NCI-H146 (cell line): ENCODE measurements around the gene MXRA5.
"Not testable (repeated sequence)": the region's sequence is repeated elsewhere in the genome, so short reads cannot be mapped to it uniquely, and the experiment has no call there.

ENCODE experiments used
- DNase-seq: peaks from one replicate; lab custom pipeline; 2025; lab: John Stamatoyannopoulos, UW

MXRA5 gene

DNA sequence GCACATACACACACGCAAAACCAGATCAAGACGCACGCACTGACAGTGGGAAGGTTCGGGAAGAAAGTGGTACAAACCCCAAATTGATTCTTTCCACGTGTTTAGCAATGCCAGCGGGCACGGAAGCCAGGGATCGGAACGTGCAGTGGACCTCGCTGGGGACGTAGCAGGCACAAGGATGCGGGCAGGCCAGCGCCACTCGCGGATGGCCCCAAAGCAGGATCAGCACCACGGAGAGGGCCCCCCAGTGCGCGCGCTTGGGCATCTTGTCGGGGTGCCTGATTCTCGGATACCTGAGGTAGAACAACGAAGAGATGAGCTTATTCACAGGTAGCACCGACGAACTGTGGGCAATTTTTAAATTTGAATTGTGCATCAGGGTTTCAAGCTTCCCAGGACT, 2.9 kb downstream of the MXRA5 start:
- DNase-seq: not testable (repeated sequence)

DNA sequence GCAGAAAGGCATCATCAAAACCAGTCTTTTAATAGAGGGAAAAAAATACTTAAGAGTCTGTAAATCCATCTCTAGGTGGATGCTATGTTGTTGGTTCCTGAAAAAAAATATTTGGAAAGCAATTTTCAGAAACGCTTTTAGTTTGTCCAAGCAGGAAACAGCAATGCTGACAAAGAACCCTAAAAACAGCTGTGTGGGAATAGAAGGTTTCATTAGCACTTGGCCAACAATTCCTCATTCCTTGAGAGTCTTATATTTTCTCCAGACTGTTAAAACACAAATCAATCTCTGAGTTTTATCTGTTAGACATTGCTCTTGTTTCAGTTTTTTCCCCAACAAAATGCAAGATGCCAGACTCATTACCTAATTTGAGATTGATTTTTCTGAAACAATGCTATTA, 6.4 kb downstream of the MXRA5 start:
- no peak for DNase-seq

DNA sequence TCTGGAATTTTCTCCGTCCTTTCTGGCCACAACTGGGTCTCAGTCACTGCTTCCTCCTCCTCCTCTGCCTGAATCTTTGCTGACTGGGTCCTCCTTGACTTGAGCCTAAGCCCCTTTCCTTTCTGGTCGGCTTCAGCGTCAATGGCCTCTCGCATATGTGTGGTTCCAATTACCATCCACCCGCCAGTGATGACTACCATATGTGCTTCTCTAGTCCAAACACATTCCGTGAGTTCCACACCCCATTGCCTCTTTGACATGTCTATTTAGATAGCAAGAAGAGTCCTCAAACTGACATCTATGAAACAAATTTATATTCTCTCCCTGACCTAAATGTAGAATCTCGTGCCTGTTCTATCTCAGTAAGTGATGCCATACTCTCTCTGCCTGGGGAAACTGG, 19.8 kb downstream of the MXRA5 start:
- no peak for DNase-seq

DNA sequence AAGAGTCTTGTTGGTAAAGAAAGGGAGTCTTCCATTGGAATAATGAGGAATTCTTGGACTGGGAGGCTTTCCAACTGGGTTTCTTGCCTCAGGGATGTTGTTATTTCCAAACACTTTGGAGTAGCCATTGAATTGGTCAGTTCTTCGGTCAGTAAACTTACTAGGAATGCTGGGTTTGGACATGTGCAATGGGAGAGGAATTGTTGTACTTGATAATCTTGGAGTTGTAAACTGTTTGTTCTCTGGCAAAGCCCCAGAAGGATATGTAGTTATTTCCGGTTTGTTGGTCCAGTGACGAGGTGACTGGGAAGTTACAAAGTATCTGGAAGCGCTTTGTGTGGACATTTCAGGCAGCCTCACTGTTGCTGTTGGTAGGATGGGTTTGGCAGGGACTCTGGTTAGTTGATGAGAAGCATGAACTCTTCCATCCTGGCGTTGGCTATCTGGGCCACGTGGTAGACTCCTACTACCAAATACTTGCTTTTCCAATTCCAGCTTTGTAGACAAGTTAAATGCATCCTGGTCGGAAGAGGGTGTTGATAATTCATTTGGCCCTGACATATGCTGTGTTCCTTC, 25.9 kb downstream of the MXRA5 start:
- no peak for DNase-seq

DNA sequence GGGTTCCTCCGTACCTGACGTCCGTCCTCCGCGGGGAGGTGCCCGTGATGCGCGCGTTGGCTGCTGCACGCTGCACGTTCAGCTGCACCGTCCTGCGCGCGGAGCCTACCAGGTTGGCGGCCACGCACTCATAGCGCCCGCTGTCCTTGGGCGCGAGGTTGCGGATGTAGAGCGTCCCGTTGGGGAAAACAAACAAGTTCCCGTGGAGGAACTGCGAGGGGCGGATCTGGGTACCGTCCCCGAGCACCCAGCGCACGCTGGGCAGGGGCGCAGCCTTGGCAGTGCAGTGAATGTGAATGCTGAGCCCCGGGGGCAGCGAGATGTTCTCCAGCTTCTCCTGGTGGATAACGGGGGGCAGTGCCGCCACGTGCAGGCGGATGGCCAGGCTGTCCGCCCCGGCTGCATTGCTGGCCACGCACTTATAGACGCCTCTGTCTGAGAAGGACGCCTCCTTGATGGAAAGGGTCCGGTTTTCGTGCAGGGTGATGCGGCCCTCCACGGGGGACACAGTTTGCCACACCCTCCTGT, 29.2 kb downstream of the MXRA5 start:
- no peak for DNase-seq

DNA sequence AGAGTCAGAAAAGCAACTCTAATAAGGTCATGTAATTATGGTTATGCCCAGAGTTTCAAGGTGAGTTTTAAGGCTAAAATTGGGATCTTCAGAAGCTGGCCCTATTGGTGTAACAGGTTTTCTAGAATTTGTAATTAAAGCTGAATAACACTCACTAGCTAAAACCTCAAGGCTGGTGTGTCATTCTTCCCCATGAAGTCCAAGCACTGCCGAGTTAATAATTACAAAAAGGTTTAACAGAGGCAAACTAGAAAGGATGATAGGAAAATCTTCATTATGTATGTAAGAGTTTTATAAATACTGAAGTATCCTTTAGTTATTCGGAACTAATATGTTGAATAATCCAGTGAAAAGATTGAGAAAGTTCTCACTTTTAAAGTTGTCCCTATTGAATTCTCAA, 34.3 kb downstream of the MXRA5 start:
- DNase-seq: no peak

DNA sequence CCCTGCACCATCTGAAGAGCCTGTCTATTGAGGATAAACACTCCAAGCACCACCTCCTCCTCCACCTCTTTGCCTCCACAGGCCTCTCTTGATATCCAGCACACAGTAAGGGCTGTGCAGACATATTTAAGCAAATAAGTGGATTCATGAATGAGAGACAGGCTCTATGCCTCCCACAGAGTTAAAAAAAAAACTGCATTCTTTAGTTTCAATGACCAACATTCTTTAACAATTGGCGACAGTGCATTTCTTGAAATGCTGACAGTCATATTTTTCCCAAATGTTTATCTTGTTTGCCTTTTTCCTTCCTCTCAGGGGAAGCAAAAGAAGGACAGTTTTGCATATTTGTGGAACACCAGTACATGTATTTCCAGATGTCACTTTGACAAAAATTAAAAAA, 38.6 kb downstream of the MXRA5 start:
- no peak for DNase-seq

DNA sequence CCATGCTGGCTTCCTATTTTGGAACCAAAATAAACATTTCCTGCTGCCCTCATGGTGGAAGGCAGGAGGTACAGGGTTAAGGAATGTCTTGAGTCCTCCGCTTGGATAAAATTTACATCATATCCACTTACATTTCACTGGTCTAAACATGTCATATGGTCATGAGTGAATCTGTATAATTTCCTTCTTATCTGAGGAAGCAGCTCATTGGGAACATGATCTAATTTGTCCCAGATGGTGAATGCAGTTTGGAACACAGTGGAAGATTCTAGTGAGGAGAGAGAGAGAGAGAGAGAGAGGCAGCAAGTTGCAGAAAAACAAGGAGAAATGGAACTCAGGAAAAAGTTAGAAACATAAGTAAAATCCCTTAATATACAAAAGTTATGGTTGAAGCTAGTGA, 46.8 kb downstream of the MXRA5 start:
- DNase-seq: no peak

DNA sequence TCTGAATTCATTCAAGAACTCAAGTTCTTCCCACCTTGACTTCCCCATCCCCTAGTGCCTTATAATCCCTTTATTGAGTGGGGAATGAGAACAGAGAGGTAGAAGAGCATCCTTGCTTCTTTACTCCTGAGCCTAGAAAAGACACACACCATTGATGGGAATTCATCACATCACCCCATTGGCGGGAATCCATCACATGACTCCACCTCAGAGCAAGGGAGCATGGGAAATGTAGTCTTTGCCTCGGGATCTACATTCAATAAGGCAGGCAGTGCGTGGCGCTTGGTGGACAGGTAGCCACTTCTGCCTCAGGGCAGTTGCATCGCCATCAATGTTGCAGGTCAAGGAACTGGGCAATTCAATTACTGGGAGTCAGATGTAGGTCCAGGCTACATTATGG, 50.7 kb downstream of the MXRA5 start:
- no peak for DNase-seq

DNA sequence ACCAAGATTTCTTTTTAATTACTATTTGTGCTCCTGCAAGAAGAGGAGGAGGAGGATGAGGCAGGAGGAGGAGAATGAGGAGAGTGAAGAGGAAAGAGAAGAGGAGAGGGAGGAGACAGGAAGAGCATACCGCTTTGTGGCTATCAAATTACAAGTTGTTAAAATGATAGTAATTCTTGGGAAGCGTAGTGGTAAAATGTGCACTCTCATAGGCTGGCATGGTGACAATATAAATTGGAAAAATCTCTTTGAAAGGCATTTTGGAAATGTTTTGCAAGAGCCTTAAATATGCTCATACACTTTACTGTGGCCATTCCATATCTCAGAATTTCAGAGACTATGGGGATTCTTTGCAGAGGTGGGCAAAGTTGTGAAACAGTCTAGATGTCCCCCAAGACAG, 53.2 kb downstream of the MXRA5 start:
- no peak for DNase-seq

DNA sequence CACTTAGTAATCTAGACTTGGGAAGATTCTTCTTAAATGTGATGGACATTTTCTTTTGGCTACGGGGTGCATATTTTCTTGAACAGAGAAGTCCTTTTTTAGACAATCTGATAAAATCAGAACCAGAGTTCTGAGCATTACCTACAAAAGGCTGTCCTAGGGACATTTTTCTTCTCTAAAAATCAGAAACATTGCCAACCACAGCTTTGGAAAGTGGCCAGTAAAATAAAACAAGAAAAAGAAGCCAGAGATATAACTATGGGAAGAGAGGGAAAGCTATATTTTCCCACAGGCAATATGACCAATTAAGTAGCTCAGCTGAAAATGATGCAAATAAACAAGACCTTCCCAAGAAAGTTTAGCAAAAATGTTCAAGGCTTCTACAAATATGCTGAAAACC, 55.9 kb downstream of the MXRA5 start:
- DNase-seq: no peak

DNA sequence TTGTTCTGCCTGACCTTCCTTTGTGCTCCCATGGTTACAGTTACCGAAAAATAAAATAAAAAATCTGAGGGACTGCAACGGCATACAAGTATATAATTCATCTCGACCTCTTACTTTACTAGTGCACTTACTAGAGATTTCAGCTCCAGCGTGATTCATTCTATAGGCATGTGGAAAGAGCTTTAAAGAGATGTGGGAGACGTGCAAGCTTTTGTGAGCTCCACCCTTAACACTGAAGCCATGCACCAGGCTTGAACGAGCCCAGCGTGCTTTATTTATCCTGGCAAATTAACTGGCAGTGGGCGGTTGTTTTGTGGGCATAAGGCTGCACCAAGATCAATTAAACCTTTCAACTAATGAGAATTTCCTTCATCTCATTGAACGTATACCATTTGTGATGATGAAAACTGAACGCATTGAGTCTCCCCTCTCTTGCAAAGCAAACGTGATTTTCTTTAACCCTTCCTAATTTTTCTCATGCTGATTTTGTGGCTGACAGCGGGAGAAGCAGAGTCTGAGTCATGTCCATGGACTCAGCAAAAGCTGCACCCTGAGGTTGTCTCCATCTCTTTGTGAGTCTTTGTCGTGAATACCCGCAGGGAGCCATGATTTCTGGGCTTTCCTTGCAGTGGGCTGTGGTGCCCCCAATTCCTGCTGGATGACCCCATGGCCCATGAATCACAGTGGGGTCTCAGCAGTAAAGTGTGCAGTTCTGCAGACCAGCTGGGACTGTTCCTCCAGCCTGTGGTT, 60.1 kb downstream of the MXRA5 start:
- DNase-seq: no peak

DNA sequence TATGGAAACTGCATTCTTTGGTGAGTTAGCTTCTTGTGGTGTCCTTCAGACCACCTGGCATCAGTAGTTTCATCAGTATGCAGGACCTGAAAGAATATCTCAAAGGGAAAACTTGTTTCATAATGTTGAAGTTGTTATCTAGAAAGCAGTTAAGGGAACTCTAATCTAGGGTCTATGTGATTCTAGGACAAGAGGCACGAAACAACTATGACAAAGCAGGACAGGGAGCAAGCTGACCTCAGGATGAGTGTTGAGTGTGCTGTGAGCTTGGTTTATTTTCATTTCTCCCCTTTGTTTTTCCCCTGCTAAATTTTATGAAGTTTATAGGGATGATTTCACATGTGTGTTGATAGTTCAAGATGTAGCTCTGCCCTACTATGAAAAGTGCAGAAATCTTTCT, 65.7 kb downstream of the MXRA5 start:
- no peak for DNase-seq

DNA sequence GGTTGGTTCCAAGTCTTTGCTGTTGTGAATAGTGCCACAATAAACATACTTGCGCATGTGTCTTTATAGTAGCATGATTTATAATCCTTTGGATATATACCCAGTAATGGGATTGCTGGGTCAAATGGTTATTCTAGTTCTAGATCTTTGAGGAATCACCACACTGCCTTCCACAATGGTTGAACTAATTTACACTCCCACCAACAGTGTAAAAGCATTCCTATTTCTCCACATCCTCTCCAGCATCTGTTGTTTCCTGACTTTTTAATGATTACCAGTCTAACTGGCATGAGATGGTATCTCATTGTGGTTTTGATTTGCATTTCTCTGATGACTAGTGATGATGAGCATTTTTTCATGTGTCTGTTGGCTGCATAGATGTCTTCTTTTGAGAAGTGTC, 72.8 kb downstream of the MXRA5 start:
- not testable (repeated sequence) for DNase-seq

DNA sequence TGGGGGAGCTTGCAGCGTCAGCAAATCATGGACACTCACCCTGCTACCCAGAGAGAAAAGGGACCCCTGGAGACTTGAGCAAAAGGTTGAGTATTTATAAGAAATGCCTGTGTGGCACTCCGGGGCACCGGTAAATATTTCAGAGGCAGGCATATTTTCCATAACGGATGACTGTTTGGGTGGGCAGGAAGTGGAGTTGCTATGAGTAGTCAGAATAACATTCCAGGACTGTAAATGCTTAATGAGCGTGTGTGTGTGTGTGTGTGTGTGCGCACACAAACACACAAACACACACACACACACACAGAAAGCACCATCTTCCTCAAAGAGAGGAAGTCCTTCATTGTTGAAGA, 74.6 kb downstream of the MXRA5 start:
- DNase-seq: no peak

DNA sequence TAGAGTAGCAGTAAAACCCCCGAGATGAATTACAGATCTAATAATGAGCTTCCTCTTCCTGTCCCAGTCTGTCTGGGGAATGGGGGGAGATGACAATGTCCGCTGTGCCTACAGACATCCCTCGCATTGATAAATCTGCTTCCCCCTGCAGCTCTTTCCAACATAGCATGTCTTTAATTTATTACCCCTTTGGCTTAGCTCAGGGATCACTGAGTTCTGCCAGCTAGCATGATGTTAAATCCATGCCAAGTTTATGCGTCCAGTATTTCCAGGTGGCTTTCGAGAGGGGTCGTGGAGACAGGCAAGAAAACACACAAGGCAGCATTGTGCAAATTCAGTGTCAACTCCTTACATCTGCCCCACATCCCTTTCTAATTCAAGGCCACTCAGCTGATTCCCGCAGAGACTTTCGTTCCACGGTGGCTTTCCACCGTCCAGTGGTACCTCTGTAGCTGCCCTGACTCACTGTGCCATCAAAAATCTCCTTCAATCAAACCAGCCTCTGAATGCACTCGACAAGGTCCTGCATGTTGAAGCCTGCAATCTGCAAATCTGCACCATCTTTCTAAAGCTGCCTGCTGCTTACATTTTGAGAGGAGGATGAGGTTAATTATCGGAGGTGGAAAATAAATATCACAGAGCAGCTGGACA, 75.1 kb downstream of the MXRA5 start:
- no peak for DNase-seq

DNA sequence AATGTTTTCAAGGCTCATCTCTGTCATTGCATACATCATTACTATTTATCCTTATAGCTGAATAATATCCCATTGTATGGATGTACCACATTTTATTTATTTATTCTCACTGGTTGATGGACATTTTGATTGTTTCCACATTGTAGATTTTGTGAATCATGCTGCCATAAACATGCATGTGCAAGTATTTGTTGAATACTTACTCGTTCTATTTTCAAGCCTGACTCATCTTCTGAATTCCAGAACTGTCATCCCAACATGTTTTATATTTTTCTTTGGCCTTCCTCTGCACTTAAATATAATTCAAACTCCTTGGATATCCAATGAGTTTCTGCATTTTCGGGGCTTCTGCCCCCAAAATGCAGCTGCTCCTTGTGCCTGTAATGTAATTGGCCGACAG, 77.6 kb downstream of the MXRA5 start:
- no peak for DNase-seq

DNA sequence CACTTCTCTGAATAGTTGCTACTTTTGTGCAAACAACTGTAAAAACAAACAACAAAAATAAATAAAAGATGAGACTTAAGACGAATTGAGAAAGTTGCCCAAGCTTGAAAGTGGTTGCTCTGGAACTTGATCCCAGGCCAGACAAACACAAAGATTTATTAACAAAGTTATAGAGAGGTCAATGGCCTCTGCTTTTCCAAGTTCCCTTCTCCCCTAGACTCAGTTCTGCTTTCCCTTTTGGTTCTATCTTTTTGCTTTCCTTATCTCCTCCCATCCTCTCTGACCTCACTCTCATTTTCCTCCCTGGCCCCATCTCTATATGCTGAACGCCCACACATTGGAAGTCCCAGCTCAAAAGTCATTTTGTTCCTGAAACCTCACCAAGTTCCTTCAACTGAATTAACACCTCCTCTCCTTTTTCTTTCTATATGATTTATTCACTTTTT, 82.7 kb downstream of the MXRA5 start:
- no peak for DNase-seq

DNA sequence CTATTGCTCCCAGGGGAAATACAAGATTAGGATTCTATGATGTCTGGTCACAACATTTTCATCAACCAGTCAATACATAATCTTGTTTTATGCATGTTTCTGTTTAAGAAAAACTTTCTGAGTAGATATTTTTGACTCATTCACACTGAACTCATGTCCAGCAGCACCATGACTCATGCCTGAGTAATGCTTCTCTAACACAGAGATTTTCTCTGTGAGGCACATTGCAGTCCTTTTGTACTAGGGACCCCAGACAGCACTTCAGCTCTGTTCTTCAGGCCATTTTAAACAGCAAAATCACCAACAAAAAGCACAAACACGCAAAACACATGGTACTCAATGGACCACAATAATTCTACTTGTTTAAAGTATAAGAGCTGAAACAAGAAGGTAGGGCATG, 83.6 kb downstream of the MXRA5 start:
- DNase-seq: no peak
